H9 (cell line): ENCODE measurements around the gene SIX1. TPM values are rescaled to one million over a fixed set of nuclear protein-coding genes. Genes with fewer than 3 reads are reported as not detected.

Experiments used
- DNase-seq: peaks from one replicate; pipeline ENCODE4 v3.0.0-alpha.2; 2017
- H2AFZ ChIP-seq: one replicate; pipeline ENCODE4 v1.6.1; 2013; ENCODE audit warnings: mild to moderate bottlenecking, low read length, control low read depth, moderate library complexity
- H2AK5ac ChIP-seq: 2 replicates; pipeline ENCODE4 v1.6.1; 2013; ENCODE audit warnings: low read length, control low read depth, mixed read lengths; ENCODE audit not compliant: insufficient read length
- H2BK120ac ChIP-seq: one replicate; pipeline ENCODE4 v1.6.1; 2013; ENCODE audit warnings: low read depth, mild to moderate bottlenecking, low read length, control low read depth, inconsistent platforms; ENCODE audit not compliant: poor library complexity, severe bottlenecking
- H2BK12ac ChIP-seq: 2 replicates; pipeline ENCODE4 v1.6.1; 2013; ENCODE audit warnings: low read length, control low read depth, mixed read lengths, low read depth; ENCODE audit not compliant: insufficient read length
- H2BK15ac ChIP-seq: 2 replicates; pipeline ENCODE4 v1.6.1; 2013; ENCODE audit warnings: low read depth, low read length, control low read depth
- H2BK20ac ChIP-seq: one replicate; pipeline ENCODE4 v1.6.1; 2013; ENCODE audit warnings: low read depth, mild to moderate bottlenecking, low read length, control low read depth, inconsistent platforms; ENCODE audit not compliant: poor library complexity, severe bottlenecking
- H2BK5ac ChIP-seq: 2 replicates; pipeline ENCODE4 v1.6.1; 2013; ENCODE audit warnings: low read length, control low read depth, mixed read lengths; ENCODE audit not compliant: insufficient read length
- H3K14ac ChIP-seq: 2 replicates; pipeline ENCODE4 v1.6.1; 2013; ENCODE audit warnings: low read length, control low read depth; ENCODE audit not compliant: insufficient read depth
- H3K18ac ChIP-seq: 2 replicates; pipeline ENCODE4 v1.6.1; 2013; ENCODE audit warnings: low read depth, mild to moderate bottlenecking, mixed read lengths, low read length, control low read depth; ENCODE audit not compliant: insufficient read length
- H3K23ac ChIP-seq: 2 replicates; pipeline ENCODE4 v1.6.1; 2013; ENCODE audit warnings: low read length, control low read depth, mixed read lengths, low read depth; ENCODE audit not compliant: insufficient read length
- H3K23me2 ChIP-seq: 2 replicates; pipeline ENCODE4 v1.6.1; 2013; ENCODE audit warnings: low read depth, mild to moderate bottlenecking, mixed read lengths, low read length, control low read depth; ENCODE audit not compliant: insufficient read length, poor library complexity, severe bottlenecking
- H3K27ac ChIP-seq: 2 replicates; pipeline ENCODE4 v1.5.1; 2013; ENCODE audit warnings: low read length, control low read depth, mixed read lengths, low read depth; ENCODE audit not compliant: insufficient read length
- H3K27me3 ChIP-seq: 2 replicates; pipeline ENCODE4 v1.6.1; 2013; ENCODE audit warnings: low read length, control low read depth, inconsistent platforms; ENCODE audit not compliant: insufficient read depth
- H3K4ac ChIP-seq: 2 replicates; pipeline ENCODE4 v1.6.1; 2013; ENCODE audit warnings: low read depth, mild to moderate bottlenecking, control low read depth, inconsistent platforms, low read length, moderate library complexity
- H3K4me1 ChIP-seq: 2 replicates; pipeline ENCODE4 v1.6.1; 2013; ENCODE audit warnings: low read length, control low read depth, inconsistent platforms; ENCODE audit not compliant: insufficient read depth
- H3K4me2 ChIP-seq: 2 replicates; pipeline ENCODE4 v1.6.1; 2013; ENCODE audit warnings: low read length, control low read depth, mixed read lengths; ENCODE audit not compliant: insufficient read length, insufficient read depth
- H3K56ac ChIP-seq: 2 replicates; pipeline ENCODE4 v1.6.1; 2013; ENCODE audit warnings: low read depth, mild to moderate bottlenecking, mixed read lengths, low read length, control low read depth; ENCODE audit not compliant: insufficient read length
- H3K79me1 ChIP-seq: 2 replicates; pipeline ENCODE4 v1.6.1; 2013; ENCODE audit warnings: low read depth, mild to moderate bottlenecking, moderate library complexity, low read length, control low read depth, inconsistent platforms; ENCODE audit not compliant: insufficient read depth, poor library complexity, severe bottlenecking
- H3K79me2 ChIP-seq: 2 replicates; pipeline ENCODE4 v1.6.1; 2013; ENCODE audit warnings: low read length, control low read depth, inconsistent platforms; ENCODE audit not compliant: insufficient read depth
- H3K9ac ChIP-seq: 2 replicates; pipeline ENCODE4 v1.6.1; 2013; ENCODE audit warnings: low read length, control low read depth, mixed read lengths; ENCODE audit not compliant: insufficient read length; ENCODE audit errors: extremely low read depth
- H3K9me3 ChIP-seq: one replicate; pipeline ENCODE4 v1.6.1; 2013; ENCODE audit warnings: low read depth, low read length, inconsistent platforms; ENCODE audit not compliant: control insufficient read depth
- H3T11ph ChIP-seq: one replicate; pipeline ENCODE4 v1.6.1; 2013; ENCODE audit warnings: mild to moderate bottlenecking, low read length, control low read depth, inconsistent platforms
- H4K20me1 ChIP-seq: one replicate; pipeline ENCODE4 v1.6.1; 2013; ENCODE audit not compliant: control insufficient read depth, insufficient read length, insufficient read depth
- H4K5ac ChIP-seq: 2 replicates; pipeline ENCODE4 v1.6.1; 2013; ENCODE audit warnings: low read depth, mild to moderate bottlenecking, mixed read lengths, low read length, control low read depth; ENCODE audit not compliant: insufficient read length
- H4K8ac ChIP-seq: replicated peaks from 2 replicates; pipeline ENCODE4 v1.6.1; 2013; ENCODE audit warnings: low read length, control low read depth, mixed read lengths, low read depth; ENCODE audit not compliant: insufficient read length
- H4K91ac ChIP-seq: 2 replicates; pipeline ENCODE4 v1.6.1; 2013; ENCODE audit warnings: low read depth, mild to moderate bottlenecking, moderate library complexity, mixed read lengths, low read length, control low read depth; ENCODE audit not compliant: insufficient read length
- H3K27ac Mint-ChIP-seq, 3 experiments: 2 replicates in 2 of 3; 3 replicates in 1 of 3; pipeline ENCODE4 v1.8.0; 2020 to 2021; ENCODE audit warnings: mixed read lengths in 3 of 3, mild to moderate bottlenecking in 1 of 3, moderate library complexity in 1 of 3
- H3K27me3 Mint-ChIP-seq: 2 replicates; pipeline ENCODE4 v1.8.0; 2021; ENCODE audit warnings: low read depth, mild to moderate bottlenecking, moderate library complexity, mixed read lengths
- H3K36me3 Mint-ChIP-seq, 3 experiments: 2 replicates in 2 of 3; 3 replicates in 1 of 3; pipeline ENCODE4 v1.8.0; 2020 to 2021; ENCODE audit warnings: low read depth in 3 of 3, mixed read lengths in 3 of 3; ENCODE audit not compliant: insufficient read depth in 1 of 3
- H3K4me1 Mint-ChIP-seq, 2 experiments: 2 replicates each; pipeline ENCODE4 v1.8.0; 2020; ENCODE audit warnings: mixed read lengths in 2 of 2
- H3K4me3 Mint-ChIP-seq, 2 experiments: 2 replicates in 1 of 2; 3 replicates in 1 of 2; pipeline ENCODE4 v1.8.0; 2020 to 2021; ENCODE audit warnings: mild to moderate bottlenecking in 2 of 2, mixed read lengths in 2 of 2, moderate library complexity in 1 of 2
- H3K9me3 Mint-ChIP-seq, 2 experiments: 2 replicates in 1 of 2; 3 replicates in 1 of 2; pipeline ENCODE4 v1.8.0; 2020; ENCODE audit warnings: mild to moderate bottlenecking in 2 of 2, mixed read lengths in 2 of 2, moderate library complexity in 1 of 2
- WGBS: extraction: QIAGEN DNeasy Blood & Tissue Kit; methylation state at CpG from one replicate; pipeline ENCODE4 v1.1.7; 2013; ENCODE audit warnings: missing lambda C conversion rate, low lambda C conversion rate, mixed read lengths; ENCODE audit not compliant: insufficient read length; ENCODE audit errors: extremely low coverage; 5-methylcytosine and 5-hydroxymethylcytosine counted together
- total RNA-seq: library from RNA; stranded (reverse); gene quantifications from 2 replicates; pipeline ENCODE4 v1.2.1, GENCODE V29; 2021
- TF ChIP-seq, protein P1 (sequence below): fragments of 200-600 bp; sonication (generic); conservative IDR thresholded peaks from 3 replicates; pipeline ENCODE4 v1.8.0; 2021; ENCODE audit warnings: antibody characterized with exemption, mild to moderate bottlenecking

The SIX1 gene
- total RNA-seq, 1 experiment from 2014 or later, result 0.17 TPM

DNA sequence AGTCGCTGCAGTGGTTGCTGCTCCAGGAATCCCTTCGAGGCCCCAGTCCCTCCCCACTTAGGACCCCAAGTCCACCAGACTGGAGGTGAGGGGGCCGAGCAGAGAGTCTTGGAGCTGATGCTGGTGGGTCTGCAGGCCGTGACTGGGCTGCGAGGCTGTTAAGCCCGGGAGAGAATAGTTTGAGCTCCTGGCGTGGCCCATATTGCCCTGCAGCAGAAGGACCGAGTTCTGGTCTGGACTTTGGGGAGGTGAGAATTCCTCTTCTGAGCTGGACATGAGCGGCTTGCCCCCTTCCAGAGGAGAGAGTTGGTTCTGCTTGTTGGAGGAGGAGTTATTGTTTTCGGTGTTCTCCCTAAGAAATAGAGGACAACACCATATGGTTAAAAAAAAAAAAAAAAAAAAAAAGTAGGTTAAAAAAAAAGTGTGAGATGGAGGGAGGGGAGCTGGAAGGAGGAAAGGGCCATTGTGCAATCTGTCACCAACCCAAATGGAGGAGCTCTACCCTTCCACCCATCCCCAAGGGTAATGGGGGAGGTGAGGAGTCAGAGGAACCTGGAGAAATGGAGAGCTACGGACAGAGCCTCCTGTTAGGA lies 3.0 kb downstream of the SIX1 start:
- H3K23me2 ChIP-seq, result peaks cover 13% of the 10 kb centered on the region
- peaks cover 38 to 73% of the 10 kb centered on the region in 2 experiments for H3K4me1 Mint-ChIP-seq

More for the DNA sequence above, 3.0 kb downstream of the SIX1 start:
- Histone ChIP-seq H2BK120ac (no peak overlapping the region), H3K79me1 (no peaks in the 10 kb centered on the region), H4K5ac (no peak overlapping the region), H4K20me1 (peaks cover under 1% of the 10 kb centered on the region), H3T11ph (no peak overlapping the region), H3K9me3 (no peaks in the 10 kb centered on the region), H3K23ac (no peak overlapping the region), H2BK5ac (no peak overlapping the region), H2BK20ac (no peak overlapping the region), H3K27me3 (peaks cover 75% of the 10 kb centered on the region), H2BK15ac (no peak overlapping the region), H3K79me2 (no peaks in the 10 kb centered on the region), H3K4ac (no peak overlapping the region), H3K4me1 (peaks cover 4% of the 10 kb centered on the region), H2AK5ac (no peak overlapping the region), H3K4me2 (peak overlapping the region; percentile 13), H3K14ac (no peak overlapping the region), H3K9ac (no peak overlapping the region), H3K18ac (no peak overlapping the region), H4K91ac (no peak overlapping the region), H3K27ac (no peak overlapping the region), H3K56ac (no peak overlapping the region), H2BK12ac (no peak overlapping the region), H4K8ac (no peak overlapping the region), H2AFZ (no peak overlapping the region)
- TF ChIP-seq, protein P1, sequence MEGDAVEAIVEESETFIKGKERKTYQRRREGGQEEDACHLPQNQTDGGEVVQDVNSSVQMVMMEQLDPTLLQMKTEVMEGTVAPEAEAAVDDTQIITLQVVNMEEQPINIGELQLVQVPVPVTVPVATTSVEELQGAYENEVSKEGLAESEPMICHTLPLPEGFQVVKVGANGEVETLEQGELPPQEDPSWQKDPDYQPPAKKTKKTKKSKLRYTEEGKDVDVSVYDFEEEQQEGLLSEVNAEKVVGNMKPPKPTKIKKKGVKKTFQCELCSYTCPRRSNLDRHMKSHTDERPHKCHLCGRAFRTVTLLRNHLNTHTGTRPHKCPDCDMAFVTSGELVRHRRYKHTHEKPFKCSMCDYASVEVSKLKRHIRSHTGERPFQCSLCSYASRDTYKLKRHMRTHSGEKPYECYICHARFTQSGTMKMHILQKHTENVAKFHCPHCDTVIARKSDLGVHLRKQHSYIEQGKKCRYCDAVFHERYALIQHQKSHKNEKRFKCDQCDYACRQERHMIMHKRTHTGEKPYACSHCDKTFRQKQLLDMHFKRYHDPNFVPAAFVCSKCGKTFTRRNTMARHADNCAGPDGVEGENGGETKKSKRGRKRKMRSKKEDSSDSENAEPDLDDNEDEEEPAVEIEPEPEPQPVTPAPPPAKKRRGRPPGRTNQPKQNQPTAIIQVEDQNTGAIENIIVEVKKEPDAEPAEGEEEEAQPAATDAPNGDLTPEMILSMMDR, result no peak
- Mint-ChIP-seq H3K9me3 (peaks cover 0 to 7% of the 10 kb centered on the region in 2 experiments; a peak in 4 of 5 replicates), H3K27ac (no peak overlapping the region), H3K4me3 (peak overlapping the region in 1 of 2 experiments; percentile 23; a peak in 3 of 5 replicates), H3K36me3 (no peaks in the 10 kb centered on the region; a peak in 1 of 7 replicates), H3K27me3 (peaks cover 100% of the 10 kb centered on the region)
- peak; percentile 53 for DNase-seq
- WGBS, result no CpG with 5 or more reads among the region's 11 CpGs
